Activated T-helper 1 cell treated with anti-CD3 and anti-CD28 coated beads, Interleukin-2, amount 50 U/mL, for 16 hours (primary cell): ENCODE results near the gene RTN3.
"Not testable (repeated sequence)": the region's sequence is repeated elsewhere in the genome, so short reads cannot be mapped to it uniquely, and the experiment has no call there.

Experiments
- DNase-seq, 2 donors: peaks; one replicate each; pipeline ENCODE4 v3.0.0-alpha.2; 2020; ENCODE audit warnings: low read depth in 1 of 2, low spot score in 1 of 2

RTN3 gene

DNA sequence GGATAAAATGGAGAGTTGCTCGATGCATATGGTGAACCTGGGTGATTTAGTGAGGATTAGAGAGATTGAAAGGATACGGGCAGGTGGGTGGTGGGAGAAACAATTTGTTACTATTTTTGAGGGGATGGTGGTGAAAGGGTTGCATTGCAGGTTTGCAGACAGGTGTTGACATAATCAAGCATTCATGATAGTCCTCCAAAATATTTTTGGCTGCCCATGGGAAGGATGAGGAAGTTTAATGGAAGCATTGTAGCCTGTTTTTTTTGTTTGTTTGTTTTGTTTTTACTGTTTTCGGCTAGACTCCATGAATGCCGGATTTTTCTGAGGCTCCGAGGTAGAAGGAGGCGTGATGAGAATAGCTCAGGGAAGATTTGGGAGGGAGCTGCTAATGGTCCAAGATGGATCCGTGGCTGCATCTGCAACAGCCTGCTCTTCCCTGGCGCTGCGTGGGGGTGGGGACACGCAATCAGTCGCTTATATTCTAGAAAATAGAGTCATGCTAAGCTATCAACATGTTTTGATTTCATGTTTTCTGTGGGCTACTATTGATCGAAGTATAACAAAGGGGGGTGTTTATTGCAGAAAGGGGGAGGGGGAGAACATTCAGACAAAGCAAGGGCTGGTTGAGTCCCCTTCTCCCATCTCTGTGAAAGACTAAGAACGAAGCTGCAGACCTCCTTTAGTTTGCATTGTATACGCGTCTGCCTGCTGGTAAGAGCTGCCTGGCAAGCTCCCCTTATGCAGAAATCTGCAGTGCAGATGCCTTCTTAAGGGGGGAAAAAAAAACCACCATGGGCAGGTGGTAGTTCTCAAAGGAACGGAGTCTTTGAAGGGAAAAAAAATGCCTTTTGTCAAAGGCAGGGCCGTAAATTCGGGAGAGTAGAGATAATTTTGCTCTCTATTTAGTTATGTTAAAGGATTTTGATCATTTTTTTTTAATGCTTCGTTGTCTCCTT, 1.0 kb downstream of the RTN3 start:
- DNase-seq = no peak

GRCh38 chr11:63683133-63683991, 2.1 kb downstream of the RTN3 start:
- no peak for DNase-seq

GRCh38 chr11:63685158-63685721, 3.9 kb downstream of the RTN3 start:
- DNase-seq = not testable (repeated sequence)

GRCh38 chr11:63686926-63687325, 5.6 kb downstream of the RTN3 start:
- DNase-seq = no peak

DNA sequence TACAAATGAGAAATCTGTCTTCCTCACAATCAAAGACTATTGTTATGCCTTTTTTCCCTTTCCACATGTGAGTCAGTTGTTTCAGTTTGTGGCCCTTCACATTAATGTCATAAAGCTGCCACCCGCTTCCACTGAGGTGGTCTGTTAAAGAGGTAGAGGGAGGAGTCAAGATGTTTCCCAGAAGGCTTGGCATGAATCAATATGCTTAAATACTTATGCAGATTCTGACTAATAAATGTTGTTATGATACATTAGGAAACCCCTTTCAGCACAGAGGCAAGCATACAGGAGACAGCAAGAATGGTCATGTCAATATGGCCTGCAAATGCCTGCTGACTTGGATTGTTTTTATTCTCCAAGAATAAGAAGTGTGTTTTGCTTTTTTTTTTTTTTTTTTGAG, 6.5 kb downstream of the RTN3 start:
- DNase-seq = no peak

- DNase-seq = no peak
Observed at GRCh38 chr11:63694596-63694995, 13.3 kb downstream of the RTN3 start.

DNA sequence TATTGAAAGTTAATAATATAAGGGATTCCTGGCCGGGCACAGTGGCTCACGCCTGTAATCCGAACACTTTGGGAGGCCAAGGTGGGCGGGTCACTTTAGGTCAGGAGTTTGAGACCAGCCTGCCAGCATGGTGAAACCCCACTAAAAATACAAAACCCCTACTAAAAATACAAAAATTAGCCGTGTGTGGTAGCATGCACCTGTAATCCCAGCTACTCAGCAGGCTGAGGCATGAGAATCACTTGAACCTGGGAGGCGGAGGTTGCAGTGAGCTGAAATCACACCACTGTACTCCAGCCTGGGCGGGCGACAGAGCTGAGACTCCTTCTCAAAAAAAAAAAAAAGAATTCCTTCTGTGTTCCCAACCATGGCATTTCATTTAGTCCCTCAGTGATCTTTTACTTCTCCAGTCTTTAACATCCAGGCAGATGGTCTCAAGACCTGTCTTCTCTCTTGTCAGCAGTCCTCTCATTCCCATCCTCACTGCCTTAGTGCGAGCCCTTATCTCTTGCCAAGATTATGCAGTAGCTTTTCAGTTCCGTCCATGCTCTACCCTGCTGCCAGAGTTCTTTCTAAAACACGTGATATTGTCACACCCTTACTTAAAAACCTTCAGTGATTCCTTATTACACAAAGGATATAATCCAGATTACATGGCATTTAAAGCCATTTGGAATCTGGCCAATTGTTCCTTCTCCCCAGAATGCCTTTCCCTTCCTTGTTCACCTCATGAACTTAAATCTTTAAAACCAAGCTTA, 17.9 kb downstream of the RTN3 start:
- no peak for DNase-seq

DNA sequence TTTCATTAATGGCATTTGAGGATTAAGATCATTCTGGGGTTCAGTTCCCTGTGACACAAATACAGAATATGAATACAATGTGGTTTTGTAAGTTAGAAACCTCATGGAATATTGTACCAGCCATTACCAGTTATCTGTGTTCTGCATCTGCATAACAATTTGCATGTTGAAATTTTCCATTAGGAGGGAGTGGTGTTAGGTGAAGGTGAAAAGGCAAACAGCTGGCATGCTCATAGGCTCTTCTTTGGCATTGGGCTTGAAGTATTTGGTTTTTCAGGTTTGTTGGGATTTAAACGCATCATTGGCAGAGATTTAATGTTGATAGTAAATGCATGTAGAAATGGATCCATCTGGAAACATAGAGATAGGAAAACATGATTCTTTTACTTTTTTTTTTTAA, 18.6 kb downstream of the RTN3 start:
- no peak for DNase-seq

DNA sequence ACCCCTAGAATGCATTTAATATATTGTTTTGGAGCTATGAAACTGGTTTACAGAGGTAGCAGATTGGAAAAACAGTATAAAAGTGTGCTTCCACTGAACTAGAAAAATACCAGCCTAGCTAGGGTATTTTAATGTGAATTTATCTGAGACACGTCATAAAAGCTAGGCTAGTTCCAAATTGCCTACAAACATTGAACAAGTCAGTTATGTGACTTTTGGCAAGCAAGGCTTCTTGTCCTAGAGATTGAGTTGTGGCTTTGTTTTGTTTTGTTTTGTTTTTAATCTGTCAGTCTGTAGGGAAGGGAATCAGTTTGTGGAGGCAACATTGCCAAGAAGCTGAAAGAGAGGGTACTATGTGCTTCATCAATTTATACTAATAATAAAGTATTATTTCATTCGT, 24.2 kb downstream of the RTN3 start:
- DNase-seq = no peak

DNA sequence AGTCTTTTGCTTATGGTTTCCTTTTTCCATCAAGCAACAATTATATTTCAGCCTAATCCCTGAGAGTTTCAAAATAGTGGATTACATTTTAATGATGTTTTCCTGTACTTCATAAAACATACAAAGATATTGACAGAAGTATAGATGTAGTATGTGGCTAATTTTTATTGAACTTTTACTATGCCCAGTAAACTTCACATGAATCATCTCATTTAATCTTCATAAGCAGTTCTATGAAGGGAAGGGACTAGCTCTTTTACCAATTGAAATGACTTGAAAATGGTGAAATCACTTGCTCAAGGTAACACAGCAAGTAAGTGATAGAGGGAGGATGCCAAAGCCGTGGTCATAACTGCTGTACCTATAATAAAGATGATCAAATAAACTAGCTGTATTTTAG, 27.5 kb downstream of the RTN3 start:
- no peak for DNase-seq

GRCh38 chr11:63709336-63709884, 28.1 kb downstream of the RTN3 start:
- no peak for DNase-seq

- DNase-seq = no peak
Observed at GRCh38 chr11:63710476-63711217, 29.3 kb downstream of the RTN3 start.

GRCh38 chr11:63711838-63712237, 30.5 kb downstream of the RTN3 start:
- no peak for DNase-seq

DNA sequence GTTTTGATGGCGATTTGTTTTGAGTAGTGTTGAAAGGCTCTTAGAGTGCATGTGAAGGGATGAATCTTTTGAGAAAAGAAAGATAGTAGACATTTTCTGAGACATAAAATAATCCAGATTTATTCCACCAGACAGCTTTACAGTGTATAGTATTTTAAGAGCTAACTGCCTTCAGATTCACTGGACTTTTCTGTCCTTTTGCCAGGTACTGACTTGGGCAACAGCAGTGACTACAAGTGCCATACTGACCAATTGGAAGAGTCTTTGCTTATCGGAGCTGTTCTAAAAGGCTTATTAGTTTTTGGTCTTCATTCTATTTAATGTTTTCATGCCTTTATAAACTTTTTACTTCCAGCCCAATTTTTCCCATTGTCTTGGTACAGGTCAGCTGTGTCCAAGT, 32.5 kb downstream of the RTN3 start:
- no peak for DNase-seq

DNA sequence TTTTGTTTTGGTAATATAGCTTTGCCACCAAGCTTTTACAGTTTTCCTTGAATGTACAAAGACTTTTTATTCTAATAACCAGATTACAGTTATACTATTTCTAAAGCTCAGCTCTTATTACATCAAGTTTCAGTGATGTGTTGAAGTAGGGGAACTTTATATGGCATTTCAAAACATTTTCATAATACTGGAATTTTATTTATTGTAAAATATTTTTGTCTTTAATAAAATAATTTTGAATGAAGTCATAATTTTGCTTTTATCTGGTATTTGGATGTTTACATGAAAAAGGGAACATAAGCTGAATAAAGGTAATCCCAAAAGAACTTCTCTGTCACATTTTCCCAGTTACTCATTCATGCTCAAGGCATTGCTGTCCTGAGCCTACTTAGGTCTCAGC, 34.7 kb downstream of the RTN3 start:
- DNase-seq = no peak

DNA sequence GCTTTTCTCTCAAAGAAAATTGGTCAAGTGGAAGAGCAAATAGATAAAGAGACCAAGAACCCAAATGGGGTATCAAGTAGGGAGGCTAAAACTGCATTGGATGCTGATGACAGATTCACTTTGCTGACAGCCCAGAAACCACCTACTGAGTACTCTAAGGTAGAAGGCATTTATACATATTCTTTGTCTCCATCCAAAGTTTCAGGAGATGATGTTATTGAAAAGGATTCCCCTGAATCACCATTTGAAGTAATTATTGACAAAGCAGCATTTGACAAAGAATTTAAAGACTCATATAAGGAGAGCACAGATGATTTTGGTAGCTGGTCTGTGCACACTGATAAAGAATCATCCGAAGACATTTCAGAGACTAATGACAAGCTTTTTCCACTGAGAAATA, 37.7 kb downstream of the RTN3 start:
- DNase-seq = no peak

DNA sequence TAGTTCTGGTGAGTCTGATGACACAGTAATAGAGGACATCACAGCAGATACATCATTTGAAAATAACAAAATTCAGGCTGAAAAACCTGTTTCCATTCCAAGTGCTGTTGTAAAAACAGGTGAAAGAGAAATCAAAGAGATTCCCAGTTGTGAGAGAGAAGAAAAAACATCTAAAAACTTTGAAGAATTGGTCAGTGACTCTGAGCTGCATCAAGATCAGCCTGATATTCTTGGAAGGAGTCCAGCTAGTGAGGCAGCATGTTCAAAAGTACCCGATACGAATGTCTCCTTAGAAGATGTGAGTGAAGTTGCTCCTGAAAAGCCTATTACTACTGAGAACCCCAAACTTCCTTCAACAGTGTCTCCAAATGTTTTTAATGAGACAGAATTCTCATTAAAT, 38.7 kb downstream of the RTN3 start:
- DNase-seq = no peak

DNA sequence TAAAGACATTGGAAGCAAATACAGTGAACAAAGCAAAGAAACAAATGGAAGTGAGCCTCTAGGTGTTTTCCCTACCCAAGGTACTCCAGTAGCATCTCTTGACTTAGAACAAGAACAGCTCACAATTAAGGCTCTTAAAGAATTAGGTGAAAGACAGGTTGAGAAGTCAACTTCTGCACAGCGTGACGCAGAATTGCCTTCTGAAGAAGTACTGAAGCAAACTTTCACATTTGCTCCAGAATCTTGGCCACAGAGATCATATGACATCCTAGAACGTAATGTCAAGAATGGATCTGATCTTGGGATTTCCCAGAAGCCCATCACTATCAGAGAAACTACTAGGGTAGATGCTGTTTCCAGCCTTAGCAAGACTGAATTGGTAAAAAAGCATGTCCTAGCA, 39.3 kb downstream of the RTN3 start:
- DNase-seq = no peak

DNA sequence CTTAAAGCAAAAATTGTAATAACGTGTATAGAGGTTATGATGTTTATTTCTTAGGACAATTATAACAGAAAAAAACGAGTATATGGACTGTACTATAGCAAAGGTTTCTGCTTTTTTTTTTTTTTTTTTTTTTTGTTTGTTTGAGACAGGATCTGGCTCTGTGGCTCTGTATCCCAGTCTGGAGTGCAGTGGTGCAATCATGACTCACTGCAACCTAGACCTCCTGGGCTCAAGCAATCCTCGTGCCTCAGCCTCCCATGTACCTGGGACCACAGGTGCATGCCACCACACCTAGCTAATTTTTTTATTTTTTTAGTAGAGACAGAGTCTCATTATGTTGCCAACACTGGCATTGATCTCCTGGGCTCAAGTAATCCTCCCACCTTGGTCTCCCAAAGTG, 48.0 kb downstream of the RTN3 start:
- DNase-seq = no peak

DNA sequence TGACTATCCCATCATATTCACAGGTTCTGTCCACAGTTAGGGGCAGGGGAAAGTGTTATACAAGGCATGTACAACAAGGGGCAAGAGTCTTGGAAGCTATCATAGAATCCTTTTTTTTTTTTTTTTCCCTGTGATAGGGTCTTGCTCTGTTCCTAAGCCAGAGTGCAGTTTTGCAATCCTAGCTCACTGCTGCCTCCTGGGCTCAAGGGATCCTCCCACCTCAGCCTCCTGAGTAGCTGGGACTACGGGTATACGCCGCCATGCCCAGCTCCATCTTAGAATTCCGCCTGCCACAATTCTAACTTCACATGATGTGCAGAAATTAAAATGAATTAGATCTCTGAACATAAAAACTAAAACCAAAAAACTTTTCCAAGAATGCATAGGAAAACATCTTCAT, 55.6 kb downstream of the RTN3 start:
- DNase-seq = no peak
